Measurements from ENCODE around the gene PIH1D1. TPM values are rescaled to one million over a fixed set of nuclear protein-coding genes. Genes with fewer than 3 reads are reported as not detected.
"Not testable (repeated sequence)": the region's sequence is repeated elsewhere in the genome, so short reads cannot be mapped to it uniquely, and the experiment has no call there.

Gene PIH1D1
- total RNA-seq, 1 experiment from 2014 or later: 116 TPM

DNA sequence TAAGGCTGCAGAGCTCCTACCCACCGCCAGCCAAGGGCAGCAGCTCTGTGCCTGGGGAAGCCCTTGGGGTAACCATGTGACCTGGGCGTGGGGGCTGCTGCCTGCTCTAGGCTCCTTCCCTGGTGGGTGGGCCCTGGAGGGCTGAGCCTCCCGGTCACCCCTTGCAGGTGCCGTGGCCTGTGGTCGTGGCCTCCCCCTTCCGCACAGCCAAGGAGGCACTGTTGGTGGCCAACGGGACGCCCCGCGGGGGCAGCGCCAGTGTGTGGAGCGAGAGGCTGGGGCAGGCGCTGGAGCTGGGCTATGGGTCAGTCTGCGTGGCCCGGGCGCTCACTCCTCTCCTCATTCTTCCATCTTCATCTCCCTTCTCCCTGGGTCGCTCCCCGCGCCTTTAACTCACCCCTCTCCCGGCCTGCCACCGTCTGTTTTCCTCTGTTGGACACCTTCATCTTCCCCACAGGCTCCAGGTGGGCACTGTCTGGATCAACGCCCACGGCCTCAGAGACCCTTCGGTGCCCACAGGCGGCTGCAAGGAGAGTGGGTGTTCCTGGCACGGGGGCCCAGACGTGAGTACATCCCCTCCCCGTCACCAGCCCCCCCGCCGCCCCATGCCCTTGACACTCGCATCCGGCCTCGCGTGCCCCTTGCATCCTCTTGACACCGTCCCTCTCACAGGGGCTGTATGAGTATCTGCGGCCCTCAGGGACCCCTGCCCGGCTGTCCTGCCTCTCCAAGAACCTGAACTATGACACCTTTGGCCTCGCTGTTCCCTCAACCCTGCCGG lies 12.5 kb upstream of the PIH1D1 start:
- ChIA-PET CTCF (interaction anchor here (1.2 kb wide), 1 partner anchor 10 kb away, joined by 5 read pairs; the partner anchor contains the start of gene FLT3LG), POLR2A (no interaction called here)
- BruUV-seq (replicated peaks): no TSS peak

DNA sequence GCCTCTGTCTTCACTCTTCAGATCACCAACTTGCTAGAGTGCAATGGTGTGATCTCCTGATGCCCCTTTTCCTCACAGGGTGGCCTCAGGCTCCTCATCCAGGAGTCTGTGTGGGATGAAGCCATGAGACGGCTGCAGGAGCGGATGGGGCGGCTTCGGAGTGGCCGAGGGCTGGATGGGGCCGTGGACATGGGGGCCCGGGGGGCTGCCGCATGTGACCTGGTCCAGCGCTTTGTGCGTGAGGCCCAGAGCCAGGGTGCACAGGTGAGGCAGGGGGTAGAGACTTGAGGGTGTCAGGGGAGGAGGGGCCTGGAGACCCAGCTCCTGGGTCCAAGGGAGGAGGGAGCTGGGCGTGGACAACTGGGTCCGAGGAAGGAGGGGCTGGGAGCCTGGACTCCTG lies 10.9 kb upstream of the PIH1D1 start:
- no peaks in the 10 kb centered on the region for H3K27me3 Mint-ChIP-seq (ENCODE audit: insufficient read depth, unreplicated experiment)
- BruUV-seq (replicated peaks): no TSS peak
- H3K4me3 Mint-ChIP-seq (ENCODE audit: unreplicated experiment): no peak overlapping the region
- no peak for TF ChIP-seq CTCF (IDR thresholded peaks at IDR 0.05; ENCODE audit: unreplicated experiment)
- ChIA-PET POLR2A (no interaction called here), CTCF (no interaction called here)
- intact Hi-C loops (cut with micrococcal nuclease): no loop called here
- no peaks in the 10 kb centered on the region for H3K4me1 Mint-ChIP-seq (ENCODE audit: insufficient read depth, unreplicated experiment)
- H3K36me3 Mint-ChIP-seq (ENCODE audit: insufficient read depth, unreplicated experiment): peaks cover 14% of the 10 kb centered on the region
- H3K27ac Mint-ChIP-seq (ENCODE audit: low read depth, unreplicated experiment): no peak overlapping the region
- no peak for DNase-seq (ENCODE audit: unreplicated experiment)
- no peaks in the 10 kb centered on the region for H3K9me3 Mint-ChIP-seq (ENCODE audit: unreplicated experiment)

More for the DNA sequence above, 12.5 kb upstream of the PIH1D1 start:
- Mint-ChIP-seq H3K36me3 (ENCODE audit: insufficient read depth, unreplicated experiment) (peaks cover 7% of the 10 kb centered on the region), H3K4me3 (ENCODE audit: unreplicated experiment) (no peak overlapping the region), H3K27ac (ENCODE audit: low read depth, unreplicated experiment) (no peak overlapping the region), H3K27me3 (ENCODE audit: insufficient read depth, unreplicated experiment) (no peaks in the 10 kb centered on the region), H3K9me3 (ENCODE audit: unreplicated experiment) (no peaks in the 10 kb centered on the region), H3K4me1 (ENCODE audit: insufficient read depth, unreplicated experiment) (peaks cover 6% of the 10 kb centered on the region)
- no peak for DNase-seq (ENCODE audit: unreplicated experiment)
- TF ChIP-seq CTCF (IDR thresholded peaks at IDR 0.05; ENCODE audit: unreplicated experiment): no peak
- intact Hi-C loops (cut with micrococcal nuclease): no loop called here

DNA sequence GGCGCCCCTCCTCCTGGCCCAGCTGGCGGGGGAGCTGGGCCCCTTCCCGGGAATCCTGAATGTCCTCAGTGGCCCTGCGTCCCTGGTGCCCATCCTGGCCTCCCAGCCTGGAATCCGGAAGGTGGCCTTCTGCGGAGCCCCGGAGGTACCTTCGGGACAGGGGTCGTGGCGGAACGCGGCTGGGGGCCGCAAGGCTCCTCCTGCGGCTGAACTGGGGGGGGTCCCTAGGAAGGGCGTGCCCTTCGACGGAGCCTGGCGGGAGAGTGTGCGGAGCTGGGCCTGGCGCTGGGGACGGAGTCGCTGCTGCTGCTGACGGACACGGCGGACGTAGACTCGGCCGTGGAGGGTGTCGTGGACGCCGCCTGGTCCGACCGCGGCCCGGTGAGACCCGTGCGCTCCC lies 10.0 kb upstream of the PIH1D1 start:
- no peak for DNase-seq (ENCODE audit: unreplicated experiment)
- POLR2A ChIA-PET: no interaction called here
- intact Hi-C loops (cut with micrococcal nuclease): no loop called here
- CTCF ChIA-PET: no interaction called here
- no peak for TF ChIP-seq CTCF (IDR thresholded peaks at IDR 0.05; ENCODE audit: unreplicated experiment)
- BruUV-seq (replicated peaks): no TSS peak
- H3K4me3 Mint-ChIP-seq (ENCODE audit: unreplicated experiment): no peak overlapping the region
- no peaks in the 10 kb centered on the region for H3K4me1 Mint-ChIP-seq (ENCODE audit: insufficient read depth, unreplicated experiment)
- no peaks in the 10 kb centered on the region for H3K9me3 Mint-ChIP-seq (ENCODE audit: unreplicated experiment)
- peaks cover 21% of the 10 kb centered on the region for H3K36me3 Mint-ChIP-seq (ENCODE audit: insufficient read depth, unreplicated experiment)
- no peaks in the 10 kb centered on the region for H3K27me3 Mint-ChIP-seq (ENCODE audit: insufficient read depth, unreplicated experiment)
- no peak overlapping the region for H3K27ac Mint-ChIP-seq (ENCODE audit: low read depth, unreplicated experiment)

- H3K27me3 Mint-ChIP-seq (ENCODE audit: insufficient read depth, unreplicated experiment); H3K27ac Mint-ChIP-seq (ENCODE audit: low read depth, unreplicated experiment); CTCF ChIA-PET; intact Hi-C loops (cut with micrococcal nuclease); BruUV-seq (replicated peaks); DNase-seq (ENCODE audit: unreplicated experiment); H3K4me1 Mint-ChIP-seq (ENCODE audit: insufficient read depth, unreplicated experiment); POLR2A ChIA-PET; H3K4me3 Mint-ChIP-seq (ENCODE audit: unreplicated experiment); H3K9me3 Mint-ChIP-seq (ENCODE audit: unreplicated experiment): not testable (repeated sequence)
- H3K36me3 Mint-ChIP-seq (ENCODE audit: insufficient read depth, unreplicated experiment): peaks cover 22% of the 10 kb centered on the region
Measured at GRCh38 chr19:49461130-49461529, 9.5 kb upstream of the PIH1D1 start.

Data from MCF 10A (cell line).